ENCODE results near the gene SLC38A9.

SLC38A9 gene

DNA sequence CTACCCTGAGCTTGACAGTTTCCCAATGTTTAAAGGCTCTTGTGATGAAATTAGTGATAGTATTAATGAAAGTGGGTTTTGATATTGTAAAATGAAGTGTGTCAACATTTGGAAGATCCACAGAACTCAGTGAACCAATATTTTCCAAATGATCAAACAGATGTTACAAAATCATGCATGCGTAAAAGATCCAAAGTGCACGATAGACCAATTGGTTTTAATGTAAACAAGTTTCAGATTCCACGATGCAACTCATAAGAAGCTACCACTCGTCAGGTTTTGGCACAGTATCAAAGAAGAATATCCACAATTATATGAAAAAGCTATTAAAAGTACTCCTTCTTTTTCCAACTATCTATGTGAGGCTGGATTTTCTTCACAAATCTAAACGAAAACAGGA is 82.3 kb downstream of the SLC38A9 start:
- TF ChIP-seq, protein P1, sequence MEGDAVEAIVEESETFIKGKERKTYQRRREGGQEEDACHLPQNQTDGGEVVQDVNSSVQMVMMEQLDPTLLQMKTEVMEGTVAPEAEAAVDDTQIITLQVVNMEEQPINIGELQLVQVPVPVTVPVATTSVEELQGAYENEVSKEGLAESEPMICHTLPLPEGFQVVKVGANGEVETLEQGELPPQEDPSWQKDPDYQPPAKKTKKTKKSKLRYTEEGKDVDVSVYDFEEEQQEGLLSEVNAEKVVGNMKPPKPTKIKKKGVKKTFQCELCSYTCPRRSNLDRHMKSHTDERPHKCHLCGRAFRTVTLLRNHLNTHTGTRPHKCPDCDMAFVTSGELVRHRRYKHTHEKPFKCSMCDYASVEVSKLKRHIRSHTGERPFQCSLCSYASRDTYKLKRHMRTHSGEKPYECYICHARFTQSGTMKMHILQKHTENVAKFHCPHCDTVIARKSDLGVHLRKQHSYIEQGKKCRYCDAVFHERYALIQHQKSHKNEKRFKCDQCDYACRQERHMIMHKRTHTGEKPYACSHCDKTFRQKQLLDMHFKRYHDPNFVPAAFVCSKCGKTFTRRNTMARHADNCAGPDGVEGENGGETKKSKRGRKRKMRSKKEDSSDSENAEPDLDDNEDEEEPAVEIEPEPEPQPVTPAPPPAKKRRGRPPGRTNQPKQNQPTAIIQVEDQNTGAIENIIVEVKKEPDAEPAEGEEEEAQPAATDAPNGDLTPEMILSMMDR (IDR thresholded peaks at IDR 0.05; ENCODE audit: low read depth, low read length) = no peak
- no peak for TF ChIP-seq EZH2phosphoT487 (IDR thresholded peaks at IDR 0.05; ENCODE audit: low read depth)
- H3K36me3 ChIP-seq (replicated peaks; ENCODE audit: low read depth, low read length) = no peaks in the 10 kb centered on the region
- H3K27me3 ChIP-seq (ENCODE audit: low read depth, low read length) = no peaks in the 10 kb centered on the region
- H3K4me3 ChIP-seq (ENCODE audit: low read length) = no peak overlapping the region
- H2AFZ ChIP-seq (ENCODE audit: low read depth, low read length) = no peak overlapping the region
- H3K4me2 ChIP-seq (ENCODE audit: low read length) = no peak overlapping the region
- H3K9ac ChIP-seq (ENCODE audit: low read length) = no peak overlapping the region
- no peaks in the 10 kb centered on the region for H4K20me1 ChIP-seq (ENCODE audit: insufficient read depth, low read length)
- no peaks in the 10 kb centered on the region for H3K9me3 ChIP-seq (ENCODE audit: insufficient read depth, low read length)
- H3K79me2 ChIP-seq (ENCODE audit: low read length) = no peaks in the 10 kb centered on the region
- H3K4me1 ChIP-seq (ENCODE audit: low read length) = no peaks in the 10 kb centered on the region
- H3K27ac ChIP-seq (ENCODE audit: low read length) = no peak overlapping the region

DNA sequence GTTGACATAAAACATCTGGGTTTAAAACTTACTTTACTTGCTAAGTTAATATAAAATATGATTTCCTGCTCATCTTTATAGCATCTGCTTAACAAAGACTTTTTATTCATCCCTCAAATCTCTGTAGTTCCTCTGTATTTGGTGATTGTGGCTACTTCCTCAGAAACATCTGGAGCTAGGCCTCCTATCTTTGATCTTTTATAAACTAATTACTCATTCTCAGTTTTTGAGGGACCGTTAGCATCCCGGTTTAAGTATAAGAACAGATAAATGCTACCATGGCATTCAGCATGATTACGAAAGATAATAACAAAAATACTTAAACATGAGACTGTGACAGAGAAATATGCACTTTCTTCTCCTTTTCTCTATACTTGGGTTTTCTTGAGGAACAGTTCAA is 85.3 kb downstream of the SLC38A9 start:
- TF ChIP-seq EZH2phosphoT487 (IDR thresholded peaks at IDR 0.05; ENCODE audit: low read depth) = no peak
- TF ChIP-seq, protein P1 (IDR thresholded peaks at IDR 0.05; ENCODE audit: low read depth, low read length) = no peak
- no peak overlapping the region for H3K4me2 ChIP-seq (ENCODE audit: low read length)
- no peak overlapping the region for H3K4me3 ChIP-seq (ENCODE audit: low read length)
- no peaks in the 10 kb centered on the region for H3K9me3 ChIP-seq (ENCODE audit: insufficient read depth, low read length)
- H3K79me2 ChIP-seq (ENCODE audit: low read length) = no peaks in the 10 kb centered on the region
- no peaks in the 10 kb centered on the region for H3K36me3 ChIP-seq (replicated peaks; ENCODE audit: low read depth, low read length)
- H3K9ac ChIP-seq (ENCODE audit: low read length) = no peak overlapping the region
- H2AFZ ChIP-seq (ENCODE audit: low read depth, low read length) = no peak overlapping the region
- no peaks in the 10 kb centered on the region for H3K4me1 ChIP-seq (ENCODE audit: low read length)
- no peak overlapping the region for H3K27ac ChIP-seq (ENCODE audit: low read length)
- H4K20me1 ChIP-seq (ENCODE audit: insufficient read depth, low read length) = no peaks in the 10 kb centered on the region
- H3K27me3 ChIP-seq (ENCODE audit: low read depth, low read length) = no peaks in the 10 kb centered on the region

- Histone ChIP-seq H3K27ac (ENCODE audit: low read length) (no peak overlapping the region), H4K20me1 (ENCODE audit: insufficient read depth, low read length) (no peaks in the 10 kb centered on the region), H3K79me2 (ENCODE audit: low read length) (no peaks in the 10 kb centered on the region), H3K27me3 (ENCODE audit: low read depth, low read length) (no peaks in the 10 kb centered on the region), H3K9me3 (ENCODE audit: insufficient read depth, low read length) (no peaks in the 10 kb centered on the region), H3K4me1 (ENCODE audit: low read length) (no peaks in the 10 kb centered on the region), H3K9ac (ENCODE audit: low read length) (no peak overlapping the region), H3K4me2 (ENCODE audit: low read length) (no peak overlapping the region), H2AFZ (ENCODE audit: low read depth, low read length) (no peak overlapping the region), H3K4me3 (ENCODE audit: low read length) (no peak overlapping the region), H3K36me3 (replicated peaks; ENCODE audit: low read depth, low read length) (no peaks in the 10 kb centered on the region)
- TF ChIP-seq, protein P1 (IDR thresholded peaks at IDR 0.05; ENCODE audit: low read depth, low read length) = no peak
- no peak for TF ChIP-seq EZH2phosphoT487 (IDR thresholded peaks at IDR 0.05; ENCODE audit: low read depth)
Observed at GRCh38 chr5:55625913-55626312, 86.2 kb downstream of the SLC38A9 start.

GRCh38 chr5:55625589-55625909 is 86.6 kb downstream of the SLC38A9 start:
- Histone ChIP-seq H2AFZ (ENCODE audit: low read depth, low read length) (no peak overlapping the region), H3K4me3 (ENCODE audit: low read length) (no peak overlapping the region), H3K36me3 (replicated peaks; ENCODE audit: low read depth, low read length) (no peaks in the 10 kb centered on the region), H3K4me1 (ENCODE audit: low read length) (no peaks in the 10 kb centered on the region), H3K9me3 (ENCODE audit: insufficient read depth, low read length) (no peaks in the 10 kb centered on the region), H3K4me2 (ENCODE audit: low read length) (no peak overlapping the region), H3K79me2 (ENCODE audit: low read length) (no peaks in the 10 kb centered on the region), H3K27me3 (ENCODE audit: low read depth, low read length) (no peaks in the 10 kb centered on the region), H3K27ac (ENCODE audit: low read length) (no peak overlapping the region), H4K20me1 (ENCODE audit: insufficient read depth, low read length) (no peaks in the 10 kb centered on the region), H3K9ac (ENCODE audit: low read length) (no peak overlapping the region)
- TF ChIP-seq, protein P1 (IDR thresholded peaks at IDR 0.05; ENCODE audit: low read depth, low read length) = no peak
- TF ChIP-seq EZH2phosphoT487 (IDR thresholded peaks at IDR 0.05; ENCODE audit: low read depth) = no peak

Measured in OCI-LY3 (cell line).